GM19452 (cell line): Measurements from ENCODE around the gene RHOU.
"Not testable (repeated sequence)": the region's sequence is repeated elsewhere in the genome, so short reads cannot be mapped to it uniquely, and the experiment has no call there.

Experiments
- ATAC-seq: cut with Tn5 transposase; IDR thresholded peaks from one replicate; pipeline ENCODE4 v1.9.1; 2021; ENCODE audit not compliant: unreplicated experiment

The RHOU gene

GRCh38 chr1:228755800-228756199 lies 20.5 kb downstream of the RHOU start:
- ATAC-seq: no peak

- no peak for ATAC-seq
These were observed 21.2 kb downstream of the RHOU start for GRCh38 chr1:228756457-228756856.

- ATAC-seq: no peak
These were observed 23.2 kb downstream of the RHOU start for GRCh38 chr1:228758447-228758846.

GRCh38 chr1:228760979-228761378 lies 25.7 kb downstream of the RHOU start:
- ATAC-seq: no peak

- no peak for ATAC-seq
These were observed 28.3 kb downstream of the RHOU start for GRCh38 chr1:228763561-228763960.

- ATAC-seq: no peak
These were observed 30.1 kb downstream of the RHOU start for GRCh38 chr1:228765168-228765946.

GRCh38 chr1:228766788-228767187 lies 31.5 kb downstream of the RHOU start:
- no peak for ATAC-seq

- ATAC-seq: no peak
These were observed 32.5 kb downstream of the RHOU start for GRCh38 chr1:228767636-228768354.

GRCh38 chr1:228768355-228769000 lies 33.2 kb downstream of the RHOU start:
- no peak for ATAC-seq

GRCh38 chr1:228770779-228771223 lies 35.5 kb downstream of the RHOU start:
- ATAC-seq: no peak

GRCh38 chr1:228772516-228773212 lies 37.4 kb downstream of the RHOU start:
- ATAC-seq: no peak

- ATAC-seq: not testable (repeated sequence)
These were observed 40.7 kb downstream of the RHOU start for GRCh38 chr1:228775946-228776345.

GRCh38 chr1:228776449-228776848 lies 41.2 kb downstream of the RHOU start:
- no peak for ATAC-seq

GRCh38 chr1:228777236-228777635 lies 42.0 kb downstream of the RHOU start:
- no peak for ATAC-seq

- ATAC-seq: no peak
These were observed 42.7 kb downstream of the RHOU start for GRCh38 chr1:228778026-228778425.

- no peak for ATAC-seq
These were observed 43.2 kb downstream of the RHOU start for GRCh38 chr1:228778466-228778865.

- ATAC-seq: no peak
These were observed 43.7 kb downstream of the RHOU start for GRCh38 chr1:228778961-228779360.

GRCh38 chr1:228781161-228781808 lies 46.0 kb downstream of the RHOU start:
- ATAC-seq: no peak

- no peak for ATAC-seq
These were observed 46.8 kb downstream of the RHOU start for GRCh38 chr1:228781809-228782661.
